H9 (cell line): Measurements from ENCODE around the gene RBM3. TPM values are rescaled to one million over a fixed set of nuclear protein-coding genes. Genes with fewer than 3 reads are reported as not detected.

Experiments used
- DNase-seq: peaks from one replicate; pipeline ENCODE4 v3.0.0-alpha.2; 2017
- H2AFZ ChIP-seq: one replicate; pipeline ENCODE4 v1.6.1; 2013; ENCODE audit warnings: mild to moderate bottlenecking, low read length, control low read depth, moderate library complexity
- H2AK5ac ChIP-seq: 2 replicates; pipeline ENCODE4 v1.6.1; 2013; ENCODE audit warnings: low read length, control low read depth, mixed read lengths; ENCODE audit not compliant: insufficient read length
- H2BK120ac ChIP-seq: one replicate; pipeline ENCODE4 v1.6.1; 2013; ENCODE audit warnings: low read depth, mild to moderate bottlenecking, low read length, control low read depth, inconsistent platforms; ENCODE audit not compliant: poor library complexity, severe bottlenecking
- H2BK12ac ChIP-seq: 2 replicates; pipeline ENCODE4 v1.6.1; 2013; ENCODE audit warnings: low read length, control low read depth, mixed read lengths, low read depth; ENCODE audit not compliant: insufficient read length
- H2BK15ac ChIP-seq: 2 replicates; pipeline ENCODE4 v1.6.1; 2013; ENCODE audit warnings: low read depth, low read length, control low read depth
- H2BK20ac ChIP-seq: one replicate; pipeline ENCODE4 v1.6.1; 2013; ENCODE audit warnings: low read depth, mild to moderate bottlenecking, low read length, control low read depth, inconsistent platforms; ENCODE audit not compliant: poor library complexity, severe bottlenecking
- H2BK5ac ChIP-seq: 2 replicates; pipeline ENCODE4 v1.6.1; 2013; ENCODE audit warnings: low read length, control low read depth, mixed read lengths; ENCODE audit not compliant: insufficient read length
- H3K14ac ChIP-seq: 2 replicates; pipeline ENCODE4 v1.6.1; 2013; ENCODE audit warnings: low read length, control low read depth; ENCODE audit not compliant: insufficient read depth
- H3K18ac ChIP-seq: 2 replicates; pipeline ENCODE4 v1.6.1; 2013; ENCODE audit warnings: low read depth, mild to moderate bottlenecking, mixed read lengths, low read length, control low read depth; ENCODE audit not compliant: insufficient read length
- H3K23ac ChIP-seq: 2 replicates; pipeline ENCODE4 v1.6.1; 2013; ENCODE audit warnings: low read length, control low read depth, mixed read lengths, low read depth; ENCODE audit not compliant: insufficient read length
- H3K23me2 ChIP-seq: 2 replicates; pipeline ENCODE4 v1.6.1; 2013; ENCODE audit warnings: low read depth, mild to moderate bottlenecking, mixed read lengths, low read length, control low read depth; ENCODE audit not compliant: insufficient read length, poor library complexity, severe bottlenecking
- H3K27ac ChIP-seq: 2 replicates; pipeline ENCODE4 v1.5.1; 2013; ENCODE audit warnings: low read length, control low read depth, mixed read lengths, low read depth; ENCODE audit not compliant: insufficient read length
- H3K27me3 ChIP-seq: 2 replicates; pipeline ENCODE4 v1.6.1; 2013; ENCODE audit warnings: low read length, control low read depth, inconsistent platforms; ENCODE audit not compliant: insufficient read depth
- H3K4ac ChIP-seq: 2 replicates; pipeline ENCODE4 v1.6.1; 2013; ENCODE audit warnings: low read depth, mild to moderate bottlenecking, control low read depth, inconsistent platforms, low read length, moderate library complexity
- H3K4me1 ChIP-seq: 2 replicates; pipeline ENCODE4 v1.6.1; 2013; ENCODE audit warnings: low read length, control low read depth, inconsistent platforms; ENCODE audit not compliant: insufficient read depth
- H3K4me2 ChIP-seq: 2 replicates; pipeline ENCODE4 v1.6.1; 2013; ENCODE audit warnings: low read length, control low read depth, mixed read lengths; ENCODE audit not compliant: insufficient read length, insufficient read depth
- H3K56ac ChIP-seq: 2 replicates; pipeline ENCODE4 v1.6.1; 2013; ENCODE audit warnings: low read depth, mild to moderate bottlenecking, mixed read lengths, low read length, control low read depth; ENCODE audit not compliant: insufficient read length
- H3K79me1 ChIP-seq: 2 replicates; pipeline ENCODE4 v1.6.1; 2013; ENCODE audit warnings: low read depth, mild to moderate bottlenecking, moderate library complexity, low read length, control low read depth, inconsistent platforms; ENCODE audit not compliant: insufficient read depth, poor library complexity, severe bottlenecking
- H3K79me2 ChIP-seq: 2 replicates; pipeline ENCODE4 v1.6.1; 2013; ENCODE audit warnings: low read length, control low read depth, inconsistent platforms; ENCODE audit not compliant: insufficient read depth
- H3K9ac ChIP-seq: 2 replicates; pipeline ENCODE4 v1.6.1; 2013; ENCODE audit warnings: low read length, control low read depth, mixed read lengths; ENCODE audit not compliant: insufficient read length; ENCODE audit errors: extremely low read depth
- H3K9me3 ChIP-seq: one replicate; pipeline ENCODE4 v1.6.1; 2013; ENCODE audit warnings: low read depth, low read length, inconsistent platforms; ENCODE audit not compliant: control insufficient read depth
- H3T11ph ChIP-seq: one replicate; pipeline ENCODE4 v1.6.1; 2013; ENCODE audit warnings: mild to moderate bottlenecking, low read length, control low read depth, inconsistent platforms
- H4K20me1 ChIP-seq: one replicate; pipeline ENCODE4 v1.6.1; 2013; ENCODE audit not compliant: control insufficient read depth, insufficient read length, insufficient read depth
- H4K5ac ChIP-seq: 2 replicates; pipeline ENCODE4 v1.6.1; 2013; ENCODE audit warnings: low read depth, mild to moderate bottlenecking, mixed read lengths, low read length, control low read depth; ENCODE audit not compliant: insufficient read length
- H4K8ac ChIP-seq: replicated peaks from 2 replicates; pipeline ENCODE4 v1.6.1; 2013; ENCODE audit warnings: low read length, control low read depth, mixed read lengths, low read depth; ENCODE audit not compliant: insufficient read length
- H4K91ac ChIP-seq: 2 replicates; pipeline ENCODE4 v1.6.1; 2013; ENCODE audit warnings: low read depth, mild to moderate bottlenecking, moderate library complexity, mixed read lengths, low read length, control low read depth; ENCODE audit not compliant: insufficient read length
- H3K27ac Mint-ChIP-seq, 3 experiments: 2 replicates in 2 of 3; 3 replicates in 1 of 3; pipeline ENCODE4 v1.8.0; 2020 to 2021; ENCODE audit warnings: mixed read lengths in 3 of 3, mild to moderate bottlenecking in 1 of 3, moderate library complexity in 1 of 3
- H3K27me3 Mint-ChIP-seq: 2 replicates; pipeline ENCODE4 v1.8.0; 2021; ENCODE audit warnings: low read depth, mild to moderate bottlenecking, moderate library complexity, mixed read lengths
- H3K36me3 Mint-ChIP-seq, 3 experiments: 2 replicates in 2 of 3; 3 replicates in 1 of 3; pipeline ENCODE4 v1.8.0; 2020 to 2021; ENCODE audit warnings: low read depth in 3 of 3, mixed read lengths in 3 of 3; ENCODE audit not compliant: insufficient read depth in 1 of 3
- H3K4me1 Mint-ChIP-seq, 2 experiments: 2 replicates each; pipeline ENCODE4 v1.8.0; 2020; ENCODE audit warnings: mixed read lengths in 2 of 2
- H3K4me3 Mint-ChIP-seq, 2 experiments: 2 replicates in 1 of 2; 3 replicates in 1 of 2; pipeline ENCODE4 v1.8.0; 2020 to 2021; ENCODE audit warnings: mild to moderate bottlenecking in 2 of 2, mixed read lengths in 2 of 2, moderate library complexity in 1 of 2
- H3K9me3 Mint-ChIP-seq, 2 experiments: 2 replicates in 1 of 2; 3 replicates in 1 of 2; pipeline ENCODE4 v1.8.0; 2020; ENCODE audit warnings: mild to moderate bottlenecking in 2 of 2, mixed read lengths in 2 of 2, moderate library complexity in 1 of 2
- CTCF ChIP-seq: fragments of 200-600 bp; sonication (generic); conservative IDR thresholded peaks from 3 replicates; pipeline ENCODE4 v1.8.0; 2021; ENCODE audit warnings: antibody characterized with exemption, mild to moderate bottlenecking
- WGBS: extraction: QIAGEN DNeasy Blood & Tissue Kit; methylation state at CpG from one replicate; pipeline ENCODE4 v1.1.7; 2013; ENCODE audit warnings: missing lambda C conversion rate, low lambda C conversion rate, mixed read lengths; ENCODE audit not compliant: insufficient read length; ENCODE audit errors: extremely low coverage; 5-methylcytosine and 5-hydroxymethylcytosine counted together
- total RNA-seq: library from RNA; stranded (reverse); gene quantifications from 2 replicates; pipeline ENCODE4 v1.2.1, GENCODE V29; 2021

RBM3 gene
- total RNA-seq, 1 experiment from 2014 or later, result 264 TPM

GRCh38 chrX:48569958-48570357 is 4.3 kb upstream of the RBM3 start:
- Histone ChIP-seq H3K9me3 (no peaks in the 10 kb centered on the region), H3K79me1 (no peaks in the 10 kb centered on the region), H2BK120ac (no peak overlapping the region), H2AK5ac (no peak overlapping the region), H3K4me1 (no peaks in the 10 kb centered on the region), H4K8ac (no peak overlapping the region), H3K4ac (no peak overlapping the region), H3K14ac (no peak overlapping the region), H3K4me2 (no peak overlapping the region), H3K9ac (no peak overlapping the region), H3K27me3 (no peaks in the 10 kb centered on the region), H3K23ac (no peak overlapping the region), H2BK12ac (no peak overlapping the region), H2AFZ (no peak overlapping the region), H4K91ac (no peak overlapping the region), H3K23me2 (peaks cover 4% of the 10 kb centered on the region), H2BK15ac (no peak overlapping the region), H3K56ac (no peak overlapping the region), H3K18ac (no peak overlapping the region), H3T11ph (no peak overlapping the region), H4K20me1 (no peaks in the 10 kb centered on the region), H2BK5ac (no peak overlapping the region), H4K5ac (no peak overlapping the region), H3K27ac (no peak overlapping the region), H3K79me2 (no peaks in the 10 kb centered on the region), H2BK20ac (no peak overlapping the region)
- Mint-ChIP-seq H3K27me3 (no peaks in the 10 kb centered on the region; the same call in none of the 2 replicates), H3K4me1 (0 out of 4 replicates have a peak, but pooled peaks cover 0 to 3% of the 10 kb centered on the region in 2 experiments), H3K27ac (no peak overlapping the region), H3K4me3 (no peak overlapping the region), H3K36me3 (peaks cover 1 to 7% (median 6%) of the 10 kb centered on the region in 3 experiments), H3K9me3 (peaks cover 51 to 64% of the 10 kb centered on the region in 2 experiments)
- TF ChIP-seq CTCF, result no peak
- no peak for DNase-seq
- no CpG with 5 or more reads among the region's 1 CpG for WGBS
